Activated CD4-positive, CD25-positive, alpha-beta regulatory T cell treated with anti-CD3 and anti-CD28 coated beads, Interleukin-2, amount 50 U/mL, for 16 hours (primary cell): ENCODE measurements around the gene PAPPA.

ENCODE experiments used
- DNase-seq: peaks from one replicate; pipeline ENCODE4 v3.0.0-alpha.2; 2020; ENCODE audit warnings: low read depth, low spot score

Gene PAPPA

GRCh38 chr9:116275418-116276195 is 122.0 kb downstream of the PAPPA start:
- no peak for DNase-seq

- no peak for DNase-seq
These were observed 122.6 kb downstream of the PAPPA start for GRCh38 chr9:116276196-116276493.

GRCh38 chr9:116276651-116277121 is 123.1 kb downstream of the PAPPA start:
- no peak for DNase-seq

- DNase-seq = no peak
These were observed 124.7 kb downstream of the PAPPA start for GRCh38 chr9:116278326-116278725.

GRCh38 chr9:116279230-116279629 is 125.6 kb downstream of the PAPPA start:
- DNase-seq = no peak

- DNase-seq = no peak
These were observed 126.9 kb downstream of the PAPPA start for GRCh38 chr9:116280529-116280928.

- no peak for DNase-seq
These were observed 129.0 kb downstream of the PAPPA start for GRCh38 chr9:116282597-116282996.

GRCh38 chr9:116284518-116284917 is 130.9 kb downstream of the PAPPA start:
- no peak for DNase-seq

GRCh38 chr9:116285320-116285719 is 131.7 kb downstream of the PAPPA start:
- no peak for DNase-seq

- DNase-seq = no peak
These were observed 132.7 kb downstream of the PAPPA start for GRCh38 chr9:116286297-116286696.

- no peak for DNase-seq
These were observed 134.1 kb downstream of the PAPPA start for GRCh38 chr9:116287721-116288120.

GRCh38 chr9:116288658-116289057 is 135.1 kb downstream of the PAPPA start:
- no peak for DNase-seq

- no peak for DNase-seq
These were observed 143.8 kb downstream of the PAPPA start for GRCh38 chr9:116297346-116297745.

- DNase-seq = no peak
These were observed 144.7 kb downstream of the PAPPA start for GRCh38 chr9:116298249-116298648.

- DNase-seq = no peak
These were observed 145.3 kb downstream of the PAPPA start for GRCh38 chr9:116298878-116299391.

- no peak for DNase-seq
These were observed 146.8 kb downstream of the PAPPA start for GRCh38 chr9:116300360-116300870.

GRCh38 chr9:116303270-116303669 is 149.7 kb downstream of the PAPPA start:
- no peak for DNase-seq

GRCh38 chr9:116303886-116304538 is 150.4 kb downstream of the PAPPA start:
- DNase-seq = no peak

- no peak for DNase-seq
These were observed 151.2 kb downstream of the PAPPA start for GRCh38 chr9:116304761-116305160.

GRCh38 chr9:116308076-116308475 is 154.5 kb downstream of the PAPPA start:
- no peak for DNase-seq

- DNase-seq = no peak
These were observed 156.5 kb downstream of the PAPPA start for GRCh38 chr9:116309900-116310611.

GRCh38 chr9:116312221-116312620 is 158.6 kb downstream of the PAPPA start:
- DNase-seq = no peak
